Spinal cord (tissue), 10 donors: Measurements from ENCODE around the gene IER5. TPM values are rescaled to one million over a fixed set of nuclear protein-coding genes. Genes with fewer than 3 reads are reported as not detected.

Experiments
- DNase-seq, 6 donors: peaks; one replicate each; pipeline versions ENCODE4 v3.0.0 to v3.0.0-alpha.2; 2013 to 2015; ENCODE audit warnings: low spot score in 6 of 6, low read depth in 4 of 6
- H3K27ac ChIP-seq: one replicate; pipeline ENCODE4 v1.5.1; 2013; ENCODE audit warnings: low read depth, low read length, control low read depth
- H3K27me3 ChIP-seq: one replicate; pipeline ENCODE4 v1.6.1; 2013; ENCODE audit warnings: low read length; ENCODE audit not compliant: control insufficient read depth, insufficient read depth
- H3K36me3 ChIP-seq: one replicate; pipeline ENCODE4 v1.6.1; 2013; ENCODE audit warnings: low read length; ENCODE audit not compliant: control insufficient read depth, insufficient read depth
- H3K4me1 ChIP-seq: one replicate; pipeline ENCODE4 v1.6.1; 2013; ENCODE audit warnings: low read length; ENCODE audit not compliant: control insufficient read depth, insufficient read depth
- H3K4me3 ChIP-seq: one replicate; pipeline ENCODE4 v1.5.1; 2013; ENCODE audit warnings: low read depth, low read length, control low read depth
- H3K9me3 ChIP-seq: one replicate; pipeline ENCODE4 v1.6.1; 2013; ENCODE audit warnings: low read length; ENCODE audit not compliant: control insufficient read depth, insufficient read depth
- WGBS: methylation state at CpG from one replicate; pipeline ENCODE4 v1.1.5; 2013; ENCODE audit warnings: missing lambda C conversion rate; ENCODE audit not compliant: insufficient coverage; 5-methylcytosine and 5-hydroxymethylcytosine counted together
- polyA plus RNA-seq, 2 donors: library from polyadenylated mRNA; unstranded; fragments of 120-200 nt; gene quantifications; one replicate each; pipeline ENCODE4 v1.2.1, GENCODE V29; 2013; ENCODE audit not compliant: insufficient read length in 2 of 2
- total RNA-seq, 2 donors: library from RNA; depleted of rRNA in 1 of 2; stranded (reverse); fragments of 120-200 nt in 1 of 2; fragments of >200 nt in 1 of 2; gene quantifications; one replicate each; pipeline versions ENCODE4 v1.2.3 to v1.2.4, GENCODE V29; 2013 to 2014
- donor health status: healthy.

Gene IER5
- total and polyA plus RNA-seq, 4 donors = 8.1 to 11.2 (median 10.1) TPM

- peak in 2 of 6 donors; percentile 71 to 85 for DNase-seq
- no peaks in the 10 kb centered on the region for H3K27me3 ChIP-seq
- H3K36me3 ChIP-seq = no peaks in the 10 kb centered on the region
- no peak overlapping the region for H3K4me3 ChIP-seq
- WGBS = 25% methylated on average over 17 of the region's 19 CpGs
- no peaks in the 10 kb centered on the region for H3K9me3 ChIP-seq
- H3K27ac ChIP-seq = peak overlapping the region; percentile 47
- H3K4me1 ChIP-seq = peaks cover 29% of the 10 kb centered on the region
Observed at GRCh38 chr1:181128592-181129497, 40.3 kb downstream of the IER5 start.

- no peak overlapping the region for H3K27ac ChIP-seq
- H3K36me3 ChIP-seq = no peaks in the 10 kb centered on the region
- DNase-seq = peak in 1 of 6 donors; percentile 55
- no peaks in the 10 kb centered on the region for H3K9me3 ChIP-seq
- H3K27me3 ChIP-seq = no peaks in the 10 kb centered on the region
- 74% methylated on average over 13 of the region's 13 CpGs for WGBS
- H3K4me1 ChIP-seq = peaks cover 33% of the 10 kb centered on the region
- no peak overlapping the region for H3K4me3 ChIP-seq
Observed at GRCh38 chr1:181129771-181130606, 41.5 kb downstream of the IER5 start.

DNA sequence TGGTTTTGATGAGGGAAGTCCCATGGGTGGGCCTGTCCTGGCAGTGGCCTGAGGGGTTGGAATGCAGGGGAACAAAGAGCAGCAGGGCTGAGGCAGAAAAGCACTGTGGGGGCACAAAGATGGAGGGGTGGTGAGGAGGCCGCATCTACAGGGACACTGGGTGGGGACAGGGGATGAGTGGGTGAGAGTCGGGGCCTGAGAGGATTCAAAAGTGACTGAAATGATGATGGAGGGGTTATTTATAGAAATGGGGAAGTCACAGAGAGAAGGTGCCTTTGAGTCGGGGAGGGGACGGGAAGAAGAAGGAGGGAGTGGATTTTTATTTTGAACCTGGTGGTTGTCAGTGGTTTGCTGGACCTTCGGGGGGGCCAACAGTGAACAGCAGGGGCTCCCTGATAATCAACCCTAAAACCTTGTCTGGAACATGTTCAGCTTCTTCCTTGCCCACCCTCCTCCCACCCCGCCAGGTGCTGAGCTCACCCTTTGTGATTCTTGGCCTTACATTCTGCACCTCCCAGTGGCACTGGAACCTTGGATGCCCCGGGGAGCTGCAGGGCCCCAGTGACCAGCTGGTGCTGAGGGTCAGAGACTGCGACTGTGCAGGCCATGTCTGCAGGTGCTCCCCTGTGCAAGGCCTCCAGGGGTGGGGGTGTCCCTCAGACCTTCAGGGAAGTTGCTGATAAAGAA lies 42.9 kb downstream of the IER5 start:
- no peak overlapping the region for H3K4me3 ChIP-seq
- peaks cover 38% of the 10 kb centered on the region for H3K4me1 ChIP-seq
- WGBS = 77% methylated on average over 7 of the region's 8 CpGs
- no peaks in the 10 kb centered on the region for H3K9me3 ChIP-seq
- H3K27ac ChIP-seq = no peak overlapping the region
- H3K27me3 ChIP-seq = no peaks in the 10 kb centered on the region
- no peak for DNase-seq
- no peaks in the 10 kb centered on the region for H3K36me3 ChIP-seq

- peaks cover 31% of the 10 kb centered on the region for H3K4me1 ChIP-seq
Observed at GRCh38 chr1:181133441-181133951, 45.0 kb downstream of the IER5 start.

DNA sequence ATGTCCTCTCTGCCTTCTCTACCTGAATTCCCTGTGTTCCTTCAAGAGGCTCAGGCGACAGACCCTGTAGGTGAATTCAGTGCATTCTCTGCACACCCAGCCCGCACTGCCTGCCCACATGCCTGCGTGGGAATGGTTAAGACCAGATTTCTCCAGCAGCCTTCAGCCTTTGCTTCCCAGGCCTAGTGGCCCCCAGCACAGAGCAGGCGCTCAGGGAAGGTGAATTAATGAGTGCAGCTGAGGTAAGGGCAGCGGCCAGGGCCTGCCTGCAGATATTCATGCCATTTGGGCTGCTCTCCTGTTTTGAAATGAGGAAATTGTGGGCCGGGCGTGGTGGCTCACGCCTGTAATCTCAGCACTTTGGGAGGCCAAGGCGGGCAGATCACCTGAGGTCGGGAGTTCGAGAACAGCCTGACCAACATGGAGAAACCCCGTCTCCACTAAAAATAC lies 45.5 kb downstream of the IER5 start:
- no peak overlapping the region for H3K4me3 ChIP-seq
- H3K27ac ChIP-seq = no peak overlapping the region
- H3K9me3 ChIP-seq = no peaks in the 10 kb centered on the region
- no peaks in the 10 kb centered on the region for H3K27me3 ChIP-seq
- 95% methylated on average over 6 of the region's 12 CpGs for WGBS
- peaks cover 26% of the 10 kb centered on the region for H3K4me1 ChIP-seq
- DNase-seq = no peak
- no peaks in the 10 kb centered on the region for H3K36me3 ChIP-seq

More at GRCh38 chr1:181133441-181133951, 45.0 kb downstream of the IER5 start:
- DNase-seq = no peak
- WGBS = 93% methylated on average over 6 of the region's 6 CpGs
- no peak overlapping the region for H3K27ac ChIP-seq
- H3K36me3 ChIP-seq = no peaks in the 10 kb centered on the region
- H3K4me3 ChIP-seq = no peak overlapping the region
- H3K27me3 ChIP-seq = no peaks in the 10 kb centered on the region
- H3K9me3 ChIP-seq = no peaks in the 10 kb centered on the region

- no peak for DNase-seq
- Histone ChIP-seq H3K4me3 (no peak overlapping the region), H3K4me1 (peaks cover 18% of the 10 kb centered on the region), H3K9me3 (no peaks in the 10 kb centered on the region), H3K27me3 (no peaks in the 10 kb centered on the region), H3K27ac (no peak overlapping the region), H3K36me3 (no peaks in the 10 kb centered on the region)
- 80% methylated on average over 11 of the region's 17 CpGs for WGBS
Observed at GRCh38 chr1:181134543-181135436, 46.3 kb downstream of the IER5 start.

DNA sequence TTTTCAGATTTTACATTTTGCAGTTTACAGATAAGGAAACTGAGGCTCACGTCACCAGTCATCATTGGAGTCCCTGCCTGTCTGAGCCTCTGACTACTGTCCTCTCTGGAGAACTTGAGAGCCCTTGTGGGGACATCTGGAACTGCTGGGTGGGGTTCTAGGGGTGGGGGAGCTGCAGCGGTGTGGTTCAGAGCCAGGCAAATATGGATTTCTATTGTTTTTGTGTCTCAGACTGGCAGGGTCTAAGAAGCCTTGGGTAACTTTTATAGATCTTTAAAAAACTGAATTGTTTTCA lies 46.9 kb downstream of the IER5 start:
- H3K4me3 ChIP-seq = no peak overlapping the region
- no peaks in the 10 kb centered on the region for H3K27me3 ChIP-seq
- H3K9me3 ChIP-seq = no peaks in the 10 kb centered on the region
- H3K36me3 ChIP-seq = no peaks in the 10 kb centered on the region
- DNase-seq = no peak
- H3K4me1 ChIP-seq = peaks cover 12% of the 10 kb centered on the region
- 100% methylated on average over 1 of the region's 2 CpGs for WGBS
- no peak overlapping the region for H3K27ac ChIP-seq

DNA sequence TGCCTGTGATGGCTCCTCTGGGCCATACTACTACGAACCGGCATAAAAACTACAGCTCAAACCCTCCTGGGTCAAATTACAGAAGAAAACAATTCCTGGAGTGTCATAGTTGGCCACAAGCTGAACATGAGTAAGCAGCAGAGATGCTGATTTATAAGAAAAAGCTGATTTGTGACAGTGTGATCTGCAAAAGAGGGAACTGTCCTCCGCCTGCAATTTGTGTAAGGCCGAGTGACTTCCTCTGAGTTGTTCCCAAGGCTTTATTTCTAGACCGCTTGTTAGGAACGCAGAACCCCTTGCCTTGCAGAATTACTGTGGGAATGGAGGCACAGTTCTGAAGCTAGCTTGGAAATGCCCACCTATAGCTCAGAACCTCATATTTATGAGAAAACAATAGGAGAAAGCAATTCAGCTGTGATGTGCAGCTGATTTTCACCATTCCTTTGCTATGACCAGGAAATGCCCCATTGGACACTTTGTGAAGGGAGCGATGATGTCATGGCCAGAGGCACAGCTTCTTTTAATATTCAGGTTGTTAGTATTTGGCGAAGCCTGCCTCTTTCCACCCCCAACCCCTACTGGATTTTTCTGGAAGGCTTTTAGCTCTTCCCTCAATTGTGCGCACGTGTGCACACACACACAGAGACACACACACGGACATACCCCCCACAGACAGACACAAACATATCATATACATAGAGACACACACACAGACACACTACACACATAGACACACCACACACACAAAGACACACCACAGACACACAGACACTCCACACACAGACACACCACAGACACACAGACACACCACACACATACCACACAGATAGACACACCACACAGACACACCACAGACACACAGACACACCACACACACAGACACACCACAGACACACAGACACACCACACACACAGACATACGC lies 47.6 kb downstream of the IER5 start:
- Histone ChIP-seq H3K4me3 (no peak overlapping the region), H3K9me3 (no peaks in the 10 kb centered on the region), H3K4me1 (peaks cover 11% of the 10 kb centered on the region), H3K36me3 (no peaks in the 10 kb centered on the region), H3K27ac (no peak overlapping the region), H3K27me3 (no peaks in the 10 kb centered on the region)
- WGBS = 78% methylated on average over 5 of the region's 12 CpGs
- DNase-seq = peak in 1 of 6 donors; percentile 52
